SU-DHL-6 (cell line): ENCODE measurements around the gene RPH3AL.

Experiments
- H2AFZ ChIP-seq: fragments of 200-600 bp; sonication (generic); 2 replicates; pipeline ENCODE4 v1.6.1; 2014; ENCODE audit warnings: low read depth, mild to moderate bottlenecking, moderate library complexity, mixed read lengths, antibody characterized with exemption, low read length; ENCODE audit not compliant: severe bottlenecking
- H3F3A ChIP-seq: fragments of 200-600 bp; shearing (Covaris generic); 2 replicates; pipeline ENCODE4 v1.6.0; 2016; ENCODE audit warnings: antibody characterized with exemption, mild to moderate bottlenecking; ENCODE audit not compliant: insufficient read depth
- H3K27ac ChIP-seq: fragments of 200-600 bp; sonication (generic); 2 replicates; pipeline ENCODE4 v1.5.1; 2016; ENCODE audit warnings: low read depth, mild to moderate bottlenecking, low read length, moderate library complexity, mixed read lengths
- H3K27me3 ChIP-seq: fragments of 200-600 bp; sonication (generic), shearing (Covaris generic); 2 replicates; pipeline ENCODE4 v1.6.0; 2014; ENCODE audit warnings: mild to moderate bottlenecking, low read length
- H3K36me3 ChIP-seq: fragments of 200-600 bp; sonication (generic); 2 replicates; pipeline ENCODE4 v1.6.1; 2014; ENCODE audit warnings: mild to moderate bottlenecking, low read length, mixed read lengths
- H3K4me2 ChIP-seq: fragments of 300-600, 200-600 bp; shearing (Covaris generic), sonication (generic); 2 replicates; pipeline ENCODE4 v1.6.0; 2014; ENCODE audit warnings: low read length, low read depth, mild to moderate bottlenecking; ENCODE audit not compliant: poor library complexity, severe bottlenecking
- H3K4me3 ChIP-seq: fragments of 200-600 bp; sonication (generic); 2 replicates; pipeline ENCODE4 v1.5.1; 2014; ENCODE audit warnings: antibody characterized with exemption, low read length, mild to moderate bottlenecking, mixed read lengths; ENCODE audit not compliant: insufficient read depth, poor library complexity, severe bottlenecking
- H3K79me2 ChIP-seq: fragments of 200-600 bp; sonication (generic); 2 replicates; pipeline ENCODE4 v1.6.1; 2014; ENCODE audit warnings: mild to moderate bottlenecking, low read length, moderate library complexity; ENCODE audit not compliant: insufficient read depth
- H3K9ac ChIP-seq: fragments of 200-600 bp; sonication (generic); 2 replicates; pipeline ENCODE4 v1.7.0; 2014; ENCODE audit warnings: mild to moderate bottlenecking, low read length
- H3K9me2 ChIP-seq: fragments of 200-600 bp; sonication (generic); replicated peaks from 2 replicates; pipeline ENCODE4 v1.6.1; 2014; ENCODE audit warnings: low read length; ENCODE audit not compliant: insufficient read depth
- H3K9me3 ChIP-seq: fragments of 200-600 bp; sonication (generic); 2 replicates; pipeline ENCODE4 v1.6.1; 2014; ENCODE audit warnings: low read length, mixed read lengths; ENCODE audit not compliant: insufficient read depth
- H4K20me1 ChIP-seq: fragments of 200-600 bp; sonication (generic); 2 replicates; pipeline ENCODE4 v1.6.1; 2014; ENCODE audit warnings: low read depth, mild to moderate bottlenecking, antibody characterized with exemption, low read length, moderate library complexity, mixed read lengths
- CTCF ChIP-seq: fragments of 200-600 bp; sonication (generic); IDR thresholded peaks from one replicate; pipeline ENCODE4 v1.5.1; 2017; ENCODE audit warnings: antibody characterized with exemption, mild to moderate bottlenecking, low read length, moderate library complexity; ENCODE audit not compliant: insufficient read depth, poor library complexity, severe bottlenecking
- EZH2phosphoT487 ChIP-seq: fragments of 200-600 bp; sonication (generic), shearing (Covaris generic); conservative IDR thresholded peaks from 2 replicates; pipeline ENCODE4 v1.6.1; 2018; ENCODE audit warnings: mild to moderate bottlenecking, antibody characterized with exemption, low read length, moderate library complexity, mixed read lengths

The RPH3AL gene

GRCh38 chr17:223723-224471 lies 128.7 kb downstream of the RPH3AL start:
- no peaks in the 10 kb centered on the region for H3K36me3 ChIP-seq
- H3K9ac ChIP-seq, result no peak overlapping the region
- TF ChIP-seq CTCF (no peak), EZH2phosphoT487 (no peak)
- no peaks in the 10 kb centered on the region for H3F3A ChIP-seq
- H3K79me2 ChIP-seq, result no peaks in the 10 kb centered on the region
- no peaks in the 10 kb centered on the region for H3K27me3 ChIP-seq
- no peak overlapping the region for H3K4me3 ChIP-seq
- no peaks in the 10 kb centered on the region for H3K9me3 ChIP-seq
- no peaks in the 10 kb centered on the region for H4K20me1 ChIP-seq
- no peak overlapping the region for H2AFZ ChIP-seq
- H3K27ac ChIP-seq, result no peak overlapping the region
- H3K4me2 ChIP-seq, result no peak overlapping the region
- no peaks in the 10 kb centered on the region for H3K9me2 ChIP-seq

GRCh38 chr17:222172-222571 lies 130.4 kb downstream of the RPH3AL start:
- Histone ChIP-seq H3K9ac (no peak overlapping the region), H3K36me3 (no peaks in the 10 kb centered on the region), H3K9me2 (no peaks in the 10 kb centered on the region), H3K9me3 (no peaks in the 10 kb centered on the region), H3K27me3 (no peaks in the 10 kb centered on the region), H3K4me2 (no peak overlapping the region), H3K27ac (no peak overlapping the region), H3K4me3 (no peak overlapping the region), H3F3A (no peaks in the 10 kb centered on the region), H3K79me2 (no peaks in the 10 kb centered on the region), H4K20me1 (no peaks in the 10 kb centered on the region), H2AFZ (no peak overlapping the region)
- TF ChIP-seq CTCF (no peak), EZH2phosphoT487 (no peak)

- H3K9ac ChIP-seq, result no peak overlapping the region
- no peak overlapping the region for H3K4me2 ChIP-seq
- no peak overlapping the region for H2AFZ ChIP-seq
- no peak overlapping the region for H3K4me3 ChIP-seq
- TF ChIP-seq EZH2phosphoT487, result no peak
- TF ChIP-seq CTCF, result no peak
- no peak overlapping the region for H3K27ac ChIP-seq
- H3K79me2 ChIP-seq, result no peaks in the 10 kb centered on the region
- H4K20me1 ChIP-seq, result no peaks in the 10 kb centered on the region
- no peaks in the 10 kb centered on the region for H3K9me3 ChIP-seq
- H3K9me2 ChIP-seq, result no peaks in the 10 kb centered on the region
- no peaks in the 10 kb centered on the region for H3K27me3 ChIP-seq
- no peaks in the 10 kb centered on the region for H3F3A ChIP-seq
- no peaks in the 10 kb centered on the region for H3K36me3 ChIP-seq
These were observed 132.9 kb downstream of the RPH3AL start for GRCh38 chr17:219696-220095.
